SK-N-SH (cell line): ENCODE results near the gene PXDC1. TPM values are rescaled to one million over a fixed set of nuclear protein-coding genes. Genes with fewer than 3 reads are reported as not detected.

Experiments used
- CTCF ChIA-PET: fragments of 300-600, 350-600 bp; formaldehyde crosslinking; extraction: SDS; loops from one replicate; lab custom pipeline; 2021; lab: Yijun Ruan, JAX
- POLR2A ChIA-PET: fragments of 350-600 bp; sonication (Branson Sonifier 250); formaldehyde crosslinking; extraction: SDS; loops from one replicate; lab custom pipeline; 2020; ENCODE audit warnings: antibody characterized with exemption, inconsistent platforms; lab: Yijun Ruan, JAX
- DNase-seq: peaks from one replicate; pipeline ENCODE4 v3.0.0; 2012
- H2AFZ ChIP-seq: fragments of 200-600 bp; sonication (generic); 2 replicates; pipeline ENCODE4 v1.8.1; 2016; ENCODE audit warnings: antibody characterized with exemption, mild to moderate bottlenecking, low read depth
- H3F3A ChIP-seq: fragments of 200-600 bp; sonication (generic); replicated peaks from 2 replicates; pipeline ENCODE3; 2016; ENCODE audit warnings: antibody characterized with exemption, mild to moderate bottlenecking; ENCODE audit not compliant: insufficient read depth
- H3K27ac ChIP-seq, 2 experiments: fragments of 200-500 bp in 1 of 2; fragments of 200-600 bp in 1 of 2; sonication (Bioruptor generic) in 1 of 2; sonication (generic), shearing (Covaris generic) in 1 of 2; 2 replicates each; pipeline versions ENCODE4 v1.5.1 to v1.6.1; 2014 to 2016; ENCODE audit warnings: low read depth in 2 of 2, inconsistent platforms in 1 of 2, low read length in 1 of 2, mild to moderate bottlenecking in 1 of 2, mixed read lengths in 1 of 2
- H3K27me3 ChIP-seq: fragments of 200-600 bp; sonication (generic), shearing (Covaris generic); 2 replicates; pipeline ENCODE4 v1.6.1; 2016; ENCODE audit warnings: mixed run types; ENCODE audit not compliant: insufficient read depth
- H3K36me3 ChIP-seq, 2 experiments: fragments of 200-500 bp in 1 of 2; fragments of 200-600 bp in 1 of 2; sonication (Bioruptor generic) in 1 of 2; sonication (generic) in 1 of 2; replicated peaks in 1 of 2; 2 replicates each; pipeline versions ENCODE3 to v1.5.1; 2014 to 2016; ENCODE audit warnings: low read length in 1 of 2, mild to moderate bottlenecking in 1 of 2; ENCODE audit not compliant: insufficient read depth in 2 of 2, control insufficient read depth in 1 of 2
- H3K4me1 ChIP-seq, 2 experiments: fragments of 200-500 bp in 1 of 2; fragments of 200-600 bp in 1 of 2; sonication (Bioruptor generic) in 1 of 2; sonication (generic), shearing (Covaris generic) in 1 of 2; 2 replicates each; pipeline versions ENCODE4 v1.5.1 to v1.6.1; 2014 to 2016; ENCODE audit warnings: low read depth in 1 of 2, low read length in 1 of 2, mixed run types in 1 of 2; ENCODE audit not compliant: insufficient read depth in 2 of 2, control insufficient read depth in 1 of 2
- H3K4me2 ChIP-seq: fragments of 200-600 bp; sonication (generic), shearing (Covaris generic); 2 replicates; pipeline ENCODE4 v1.6.1; 2017; ENCODE audit warnings: mixed run types
- H3K4me3 ChIP-seq, 2 experiments: fragments of 200-500 bp in 1 of 2; fragments of 200-600 bp in 1 of 2; sonication (Bioruptor generic) in 1 of 2; sonication (generic), shearing (Covaris generic) in 1 of 2; 2 replicates each; pipeline versions ENCODE4 v1.5.1 to v1.8.1; 2014 to 2016; ENCODE audit warnings: low read depth in 2 of 2, inconsistent platforms in 1 of 2, low read length in 1 of 2, mild to moderate bottlenecking in 1 of 2, mixed read lengths in 1 of 2, moderate library complexity in 1 of 2
- H3K79me2 ChIP-seq: fragments of 200-600 bp; sonication (generic); 2 replicates; pipeline ENCODE4 v1.8.1; 2017; ENCODE audit warnings: mild to moderate bottlenecking; ENCODE audit not compliant: insufficient read depth
- H3K9ac ChIP-seq: fragments of 200-600 bp; sonication (generic); 2 replicates; pipeline ENCODE4 v1.6.1; 2017; ENCODE audit warnings: mixed run types
- H3K9me2 ChIP-seq: fragments of 200-600 bp; sonication (generic); 2 replicates; pipeline ENCODE4 v1.6.1; 2017; ENCODE audit warnings: mixed run types
- H3K9me3 ChIP-seq: fragments of 200-600 bp; sonication (generic); 2 replicates; pipeline ENCODE4 v1.6.1; 2017; ENCODE audit warnings: mixed run types, mild to moderate bottlenecking, moderate library complexity
- H4K20me1 ChIP-seq: fragments of 200-600 bp; sonication (generic); 2 replicates; pipeline ENCODE4 v1.6.1; 2017; ENCODE audit warnings: mild to moderate bottlenecking, mixed run types; ENCODE audit not compliant: insufficient read depth
- CHD2 ChIP-seq: fragments of 150-350 bp; IDR thresholded peaks from 2 replicates; pipeline ENCODE4 v1.6.1; 2018; ENCODE audit warnings: low read length; ENCODE audit not compliant: partially characterized antibody
- FOSL2 ChIP-seq: IDR thresholded peaks from 2 replicates; pipeline ENCODE4 v1.4.0; 2012; ENCODE audit warnings: low read depth, mild to moderate bottlenecking, moderate library complexity, borderline replicate concordance
- FOXJ3 ChIP-seq: sonication (generic); formaldehyde crosslinking; IDR thresholded peaks from 2 replicates; pipeline ENCODE4 v1.5.1; 2020; ENCODE audit warnings: mild to moderate bottlenecking, missing genetic modification reagents
- FOXM1 ChIP-seq: IDR thresholded peaks from 2 replicates; pipeline ENCODE4 v1.4.0; 2012; ENCODE audit warnings: low read depth, mild to moderate bottlenecking
- GATA2 ChIP-seq: sonication (generic); formaldehyde crosslinking; IDR thresholded peaks from 2 replicates; pipeline ENCODE4 v1.5.0; 2020; ENCODE audit warnings: mild to moderate bottlenecking, missing genetic modification reagents
- JUND ChIP-seq: IDR thresholded peaks from 2 replicates; pipeline ENCODE4 v1.4.0; 2012
- MEF2A ChIP-seq: IDR thresholded peaks from 2 replicates; pipeline ENCODE4 v1.4.0; 2012; ENCODE audit warnings: low read depth, borderline replicate concordance
- NRF1 ChIP-seq: IDR thresholded peaks from 2 replicates; pipeline ENCODE4 v1.6.1; 2012; ENCODE audit warnings: low read depth, mild to moderate bottlenecking, low read length
- RFX5 ChIP-seq: IDR thresholded peaks from 2 replicates; pipeline ENCODE4 v1.6.1; 2012; ENCODE audit warnings: mild to moderate bottlenecking, improper control_type of control experiment, low read length
- RXRA ChIP-seq: IDR thresholded peaks from 2 replicates; pipeline ENCODE4 v1.4.0; 2012; ENCODE audit warnings: low read depth, mild to moderate bottlenecking, borderline replicate concordance
- TAF1 ChIP-seq: IDR thresholded peaks from 2 replicates; pipeline ENCODE4 v1.6.1; 2012; ENCODE audit warnings: low read depth, mild to moderate bottlenecking, low read length, moderate library complexity, borderline replicate concordance
- TEAD4 ChIP-seq: IDR thresholded peaks from 2 replicates; pipeline ENCODE4 v1.4.0; 2012; ENCODE audit warnings: mild to moderate bottlenecking, borderline replicate concordance; ENCODE audit not compliant: insufficient read depth
- WGBS: methylation state at CpG from one replicate; pipeline ENCODE4 v1.1.6; 2017; ENCODE audit warnings: low lambda C conversion rate; 5-methylcytosine and 5-hydroxymethylcytosine counted together
- polyA plus RNA-seq, 3 experiments: library from polyadenylated mRNA; depleted of rRNA; stranded (reverse); fragments of >200 nt; gene quantifications; 2 replicates each; pipeline ENCODE4 v1.2.3, GENCODE V29; 2012
- TF ChIP-seq, protein P1 (sequence below): IDR thresholded peaks from 2 replicates; pipeline ENCODE4; 2012

PXDC1 gene
- polyA plus RNA-seq, 1 of the 3 experiments (the other 2 are of a cell fraction): 14.1 TPM

- 87% methylated on average over 4 of the region's 13 CpGs for WGBS
- peaks cover 63% of the 10 kb centered on the region for H3K79me2 ChIP-seq
- no peaks in the 10 kb centered on the region for H3K27me3 ChIP-seq
- H3K4me3 ChIP-seq: no peak overlapping the region
- CTCF ChIA-PET: interaction anchor here (1.0 to 1.6 kb wide), 2 partner anchors 15 to 447 kb away, joined by 3 to 8 read pairs; no protein-coding TSS in a partner anchor
- no peak overlapping the region for H3K9ac ChIP-seq
- no peaks in the 10 kb centered on the region for H3K9me3 ChIP-seq
- no peak overlapping the region for H2AFZ ChIP-seq
- POLR2A ChIA-PET: no interaction called here
- H3K9me2 ChIP-seq: no peaks in the 10 kb centered on the region
- H3K27ac ChIP-seq: no peak overlapping the region
- H3K4me1 ChIP-seq: no peaks in the 10 kb centered on the region; a peak in 1 of 4 replicates
- no peak for DNase-seq
- no peak overlapping the region for H3K4me2 ChIP-seq
- peaks cover 88% of the 10 kb centered on the region for H4K20me1 ChIP-seq
- H3K36me3 ChIP-seq: peaks cover 67 to 88% of the 10 kb centered on the region in 2 experiments
- TF ChIP-seq MEF2A (no peak), GATA2 (CRISPR knock-in tag) (no peak), RXRA (no peak), FOXM1 (no peak), CHD2 (no peak), JUND (no peak), FOXJ3 (no peak), TAF1 (no peak), RFX5 (no peak), NRF1 (no peak)
- TF ChIP-seq, protein P1, sequence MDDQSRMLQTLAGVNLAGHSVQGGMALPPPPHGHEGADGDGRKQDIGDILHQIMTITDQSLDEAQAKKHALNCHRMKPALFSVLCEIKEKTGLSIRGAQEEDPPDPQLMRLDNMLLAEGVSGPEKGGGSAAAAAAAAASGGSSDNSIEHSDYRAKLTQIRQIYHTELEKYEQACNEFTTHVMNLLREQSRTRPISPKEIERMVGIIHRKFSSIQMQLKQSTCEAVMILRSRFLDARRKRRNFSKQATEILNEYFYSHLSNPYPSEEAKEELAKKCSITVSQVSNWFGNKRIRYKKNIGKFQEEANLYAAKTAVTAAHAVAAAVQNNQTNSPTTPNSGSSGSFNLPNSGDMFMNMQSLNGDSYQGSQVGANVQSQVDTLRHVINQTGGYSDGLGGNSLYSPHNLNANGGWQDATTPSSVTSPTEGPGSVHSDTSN: no peak
- H3F3A ChIP-seq: peaks cover 12% of the 10 kb centered on the region
Measured at GRCh38 chr6:3726421-3726820, 25.1 kb downstream of the PXDC1 start.

DNA sequence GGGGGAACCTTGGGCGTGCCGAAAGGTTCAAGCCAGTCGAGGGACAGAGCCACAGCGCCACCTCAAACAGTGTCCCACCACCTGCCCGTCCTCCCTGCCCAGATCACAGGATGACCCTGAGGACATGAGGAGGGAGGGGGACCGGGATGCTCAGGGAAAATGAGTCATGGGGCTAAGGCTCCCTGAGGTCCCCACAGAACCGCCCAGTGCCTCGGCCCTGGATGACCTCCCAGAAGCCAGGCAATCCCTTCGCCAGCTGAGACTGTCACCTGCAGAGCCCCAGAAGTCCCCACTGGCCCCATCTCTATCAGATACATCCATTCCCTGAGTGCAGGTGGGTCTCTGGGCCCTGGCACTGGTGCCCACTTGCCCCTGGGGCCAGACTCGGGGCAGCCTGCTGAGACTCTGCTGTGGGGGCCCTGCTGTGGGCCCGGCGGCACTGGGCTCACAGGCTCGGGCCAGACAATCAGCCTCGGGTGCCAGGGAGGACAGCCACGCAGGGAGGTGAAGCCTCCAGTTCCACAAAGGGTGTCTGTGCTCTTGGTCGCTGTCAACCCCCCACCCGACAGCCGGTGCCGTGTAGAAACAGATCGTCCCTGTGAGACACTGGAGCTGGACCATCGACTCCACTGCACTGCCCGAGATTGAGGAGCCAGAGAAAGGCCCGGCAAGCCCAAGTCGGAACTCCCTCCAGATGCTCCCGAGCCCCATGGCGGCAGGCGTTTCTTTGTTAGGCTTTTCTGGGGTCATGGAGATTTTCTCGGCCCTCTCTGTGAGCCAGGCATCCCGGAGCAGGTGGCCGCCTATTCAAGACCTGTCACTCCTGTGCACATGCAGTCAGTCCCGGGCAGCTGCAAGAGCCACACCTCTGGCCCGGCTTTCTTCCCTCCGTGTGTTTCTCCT, 26.1 kb downstream of the PXDC1 start:
- Histone ChIP-seq H3K27ac (no peak overlapping the region), H3K9me2 (no peaks in the 10 kb centered on the region), H3K27me3 (no peaks in the 10 kb centered on the region), H3K4me1 (no peaks in the 10 kb centered on the region), H3K9ac (no peak overlapping the region), H3K79me2 (peaks cover 53% of the 10 kb centered on the region), H3K4me3 (no peak overlapping the region), H2AFZ (no peak overlapping the region), H3K36me3 (peaks cover 56 to 81% of the 10 kb centered on the region in 2 experiments), H3K4me2 (no peak overlapping the region), H3F3A (peaks cover 12% of the 10 kb centered on the region), H3K9me3 (no peaks in the 10 kb centered on the region), H4K20me1 (peaks cover 78% of the 10 kb centered on the region)
- CTCF ChIA-PET: interaction anchor here (1.0 to 2.4 kb wide), 3 partner anchors 7 to 446 kb away, joined by 3 to 10 read pairs (median 8); no protein-coding TSS in a partner anchor
- TF ChIP-seq JUND: no peak
- no peak for TF ChIP-seq RXRA
- no peak for TF ChIP-seq TEAD4
- no peak for TF ChIP-seq FOSL2
- TF ChIP-seq FOXJ3: no peak
- 91% methylated on average over 4 of the region's 33 CpGs for WGBS
- DNase-seq: no peak
- POLR2A ChIA-PET: no interaction called here
